Activated CD4-positive, alpha-beta T cell treated with anti-CD3 and anti-CD28 coated beads for 36 hours (primary cell): ENCODE results near the gene MACROD2. TPM values are rescaled to one million over a fixed set of nuclear protein-coding genes. Genes with fewer than 3 reads are reported as not detected.
A peak's percentile ranks its signal among the peaks of the same experiment; 100 is the strongest.

Source experiments
- ATAC-seq: fragments of 200-7000 bp; cut with Tn5 transposase; one replicate; pipeline ENCODE4 v1.10.0; 2021; ENCODE audit warnings: mild to moderate bottlenecking, moderate library complexity
- CTCF ChIA-PET: fragments of 350-600 bp; sonication (Branson Sonifier 250); formaldehyde crosslinking; loops from one replicate; lab custom pipeline; 2021; ENCODE audit warnings: antibody characterized with exemption; lab: Charles Lee
- POLR2A ChIA-PET: fragments of 350-600 bp; sonication (Branson Sonifier 250); formaldehyde crosslinking; loops from one replicate; lab custom pipeline; 2021; ENCODE audit warnings: antibody characterized with exemption, inconsistent platforms; lab: Charles Lee
- DNase-seq: peaks from one replicate; pipeline ENCODE4 v3.0.0-alpha.2; 2020
- H3K27ac Mint-ChIP-seq: one replicate; pipeline ENCODE4 v1.8.0; 2021; ENCODE audit warnings: mixed read lengths
- H3K27me3 Mint-ChIP-seq: one replicate; pipeline ENCODE4 v1.8.0; 2021; ENCODE audit warnings: mixed read lengths
- H3K36me3 Mint-ChIP-seq: one replicate; pipeline ENCODE4 v1.8.0; 2021; ENCODE audit warnings: low read depth, mixed read lengths
- H3K4me1 Mint-ChIP-seq: one replicate; pipeline ENCODE4 v1.8.0; 2021; ENCODE audit warnings: mixed read lengths
- H3K4me3 Mint-ChIP-seq: one replicate; pipeline ENCODE4 v1.8.0; 2021; ENCODE audit warnings: mild to moderate bottlenecking, moderate library complexity, mixed read lengths
- H3K9me3 Mint-ChIP-seq: one replicate; pipeline ENCODE4 v1.8.0; 2021; ENCODE audit warnings: low read depth, mixed read lengths
- intact Hi-C, 2 experiments: fragments of 100-400 bp; cut with DNase I in 1 of 2; cut with micrococcal nuclease in 1 of 2; formaldehyde crosslinking; loops; one replicate each; pipeline versions ENCODE4 v1.14.2 to v1.15.1; 2022 to 2024; cut with DNase I, micrococcal nuclease
- total RNA-seq, 2 experiments: library from RNA; stranded (reverse); gene quantifications; one replicate each; pipeline ENCODE4 v1.2.3, GENCODE V29; 2021

Gene MACROD2
- total RNA-seq, 2 experiments from 2014 or later: not detected

- no peak overlapping the region for H3K27ac Mint-ChIP-seq
- CTCF ChIA-PET: no interaction called here
- H3K36me3 Mint-ChIP-seq: no peaks in the 10 kb centered on the region
- POLR2A ChIA-PET: no interaction called here
- ATAC-seq: no peak
- no peaks in the 10 kb centered on the region for H3K9me3 Mint-ChIP-seq
- H3K4me1 Mint-ChIP-seq: no peaks in the 10 kb centered on the region
- no peak overlapping the region for H3K4me3 Mint-ChIP-seq
- H3K27me3 Mint-ChIP-seq: no peaks in the 10 kb centered on the region
- DNase-seq: no peak
- intact Hi-C loops: no loop called here
Measured at GRCh38 chr20:15451241-15451640, 1455.9 kb downstream of the MACROD2 start.

- Mint-ChIP-seq H3K36me3 (no peaks in the 10 kb centered on the region), H3K9me3 (peaks cover 5% of the 10 kb centered on the region), H3K27me3 (no peaks in the 10 kb centered on the region), H3K4me1 (no peaks in the 10 kb centered on the region), H3K4me3 (no peak overlapping the region), H3K27ac (no peak overlapping the region)
- intact Hi-C loops: no loop called here
- ChIA-PET POLR2A (no interaction called here), CTCF (no interaction called here)
- no peak for DNase-seq
- no peak for ATAC-seq
Measured at GRCh38 chr20:15455279-15455678, 1460.0 kb downstream of the MACROD2 start.

GRCh38 chr20:15461938-15462337 is 1466.6 kb downstream of the MACROD2 start:
- Mint-ChIP-seq H3K4me1 (no peaks in the 10 kb centered on the region), H3K4me3 (no peak overlapping the region), H3K27ac (no peak overlapping the region), H3K9me3 (peaks cover 7% of the 10 kb centered on the region), H3K27me3 (no peaks in the 10 kb centered on the region), H3K36me3 (no peaks in the 10 kb centered on the region)
- intact Hi-C loops: no loop called here
- CTCF ChIA-PET: no interaction called here
- POLR2A ChIA-PET: no interaction called here
- DNase-seq: no peak
- no peak for ATAC-seq

GRCh38 chr20:15475483-15475882 is 1480.2 kb downstream of the MACROD2 start:
- H3K27ac Mint-ChIP-seq: no peak overlapping the region
- no peak for ATAC-seq
- H3K36me3 Mint-ChIP-seq: no peaks in the 10 kb centered on the region
- ChIA-PET POLR2A (no interaction called here), CTCF (no interaction called here)
- no peaks in the 10 kb centered on the region for H3K4me1 Mint-ChIP-seq
- peak; percentile 8 for DNase-seq
- intact Hi-C loops: no loop called here
- peaks cover 2% of the 10 kb centered on the region for H3K9me3 Mint-ChIP-seq
- H3K4me3 Mint-ChIP-seq: no peak overlapping the region
- H3K27me3 Mint-ChIP-seq: no peaks in the 10 kb centered on the region

- ATAC-seq: no peak
- CTCF ChIA-PET: no interaction called here
- Mint-ChIP-seq H3K4me3 (no peak overlapping the region), H3K27ac (no peak overlapping the region), H3K9me3 (peaks cover 4% of the 10 kb centered on the region), H3K4me1 (no peaks in the 10 kb centered on the region), H3K27me3 (no peaks in the 10 kb centered on the region), H3K36me3 (no peaks in the 10 kb centered on the region)
- intact Hi-C loops: no loop called here
- POLR2A ChIA-PET: no interaction called here
- no peak for DNase-seq
Measured at GRCh38 chr20:15476186-15476585, 1480.9 kb downstream of the MACROD2 start.

- ChIA-PET CTCF (no interaction called here), POLR2A (no interaction called here)
- no peak for ATAC-seq
- Mint-ChIP-seq H3K36me3 (no peaks in the 10 kb centered on the region), H3K27ac (no peak overlapping the region), H3K9me3 (peaks cover 4% of the 10 kb centered on the region), H3K4me1 (no peaks in the 10 kb centered on the region), H3K4me3 (no peak overlapping the region), H3K27me3 (no peaks in the 10 kb centered on the region)
- intact Hi-C loops: no loop called here
- no peak for DNase-seq
Measured at GRCh38 chr20:15476781-15477180, 1481.5 kb downstream of the MACROD2 start.

GRCh38 chr20:15482525-15482924 is 1487.2 kb downstream of the MACROD2 start:
- ATAC-seq (no peak), DNase-seq (no peak)
- H3K36me3 Mint-ChIP-seq: no peaks in the 10 kb centered on the region
- H3K4me3 Mint-ChIP-seq: no peak overlapping the region
- H3K27ac Mint-ChIP-seq: no peak overlapping the region
- H3K27me3 Mint-ChIP-seq: no peaks in the 10 kb centered on the region
- intact Hi-C loops: no loop called here
- CTCF ChIA-PET: no interaction called here
- POLR2A ChIA-PET: no interaction called here
- H3K9me3 Mint-ChIP-seq: peaks cover 6% of the 10 kb centered on the region
- no peaks in the 10 kb centered on the region for H3K4me1 Mint-ChIP-seq

- Mint-ChIP-seq H3K36me3 (no peaks in the 10 kb centered on the region), H3K27ac (no peak overlapping the region), H3K4me3 (no peak overlapping the region), H3K9me3 (peaks cover 5% of the 10 kb centered on the region), H3K4me1 (no peaks in the 10 kb centered on the region), H3K27me3 (no peaks in the 10 kb centered on the region)
- POLR2A ChIA-PET: no interaction called here
- no peak for ATAC-seq
- CTCF ChIA-PET: interaction anchor here (0.6 kb wide), 1 partner anchor 322 kb away, joined by 3 read pairs; no protein-coding TSS in a partner anchor
- intact Hi-C loops: no loop called here
- DNase-seq: no peak
Measured at GRCh38 chr20:15485519-15485918, 1490.2 kb downstream of the MACROD2 start.

- intact Hi-C loops: no loop called here
- Mint-ChIP-seq H3K4me1 (no peaks in the 10 kb centered on the region), H3K36me3 (no peaks in the 10 kb centered on the region), H3K27me3 (no peaks in the 10 kb centered on the region), H3K9me3 (peaks cover 2% of the 10 kb centered on the region), H3K4me3 (no peak overlapping the region), H3K27ac (no peak overlapping the region)
- ATAC-seq (no peak), DNase-seq (no peak)
- ChIA-PET CTCF (no interaction called here), POLR2A (no interaction called here)
Measured at GRCh38 chr20:15487030-15487429, 1491.7 kb downstream of the MACROD2 start.

- H3K4me3 Mint-ChIP-seq: no peak overlapping the region
- H3K36me3 Mint-ChIP-seq: no peaks in the 10 kb centered on the region
- CTCF ChIA-PET: no interaction called here
- no peak for DNase-seq
- H3K4me1 Mint-ChIP-seq: no peaks in the 10 kb centered on the region
- POLR2A ChIA-PET: no interaction called here
- H3K27ac Mint-ChIP-seq: no peak overlapping the region
- intact Hi-C loops: no loop called here
- H3K27me3 Mint-ChIP-seq: no peaks in the 10 kb centered on the region
- H3K9me3 Mint-ChIP-seq: peaks cover 2% of the 10 kb centered on the region
- no peak for ATAC-seq
Measured at GRCh38 chr20:15487682-15488081, 1492.4 kb downstream of the MACROD2 start.

GRCh38 chr20:15491575-15491974 is 1496.3 kb downstream of the MACROD2 start:
- H3K9me3 Mint-ChIP-seq: peaks cover 3% of the 10 kb centered on the region
- POLR2A ChIA-PET: interaction anchor here (0.5 kb wide), 1 partner anchor 188 kb away, joined by 3 read pairs; no protein-coding TSS in a partner anchor
- no peaks in the 10 kb centered on the region for H3K36me3 Mint-ChIP-seq
- ATAC-seq: no peak
- intact Hi-C loops: no loop called here
- no peak overlapping the region for H3K27ac Mint-ChIP-seq
- H3K4me3 Mint-ChIP-seq: no peak overlapping the region
- no peaks in the 10 kb centered on the region for H3K4me1 Mint-ChIP-seq
- DNase-seq: no peak
- H3K27me3 Mint-ChIP-seq: no peaks in the 10 kb centered on the region
- CTCF ChIA-PET: no interaction called here

GRCh38 chr20:15494851-15495250 is 1499.5 kb downstream of the MACROD2 start:
- H3K4me3 Mint-ChIP-seq: no peak overlapping the region
- H3K4me1 Mint-ChIP-seq: no peaks in the 10 kb centered on the region
- intact Hi-C loops: no loop called here
- H3K27me3 Mint-ChIP-seq: no peaks in the 10 kb centered on the region
- peaks cover 3% of the 10 kb centered on the region for H3K9me3 Mint-ChIP-seq
- ChIA-PET POLR2A (no interaction called here), CTCF (no interaction called here)
- H3K27ac Mint-ChIP-seq: no peak overlapping the region
- no peaks in the 10 kb centered on the region for H3K36me3 Mint-ChIP-seq
- ATAC-seq: no peak
- no peak for DNase-seq
